Embryonic facial prominence (tissue), 1 donor: ENCODE measurements around the gene HLA-DOA.

Experiments used
- DNase-seq: peaks from one replicate; pipeline ENCODE4 v3.0.0-alpha.2; 2016; ENCODE audit errors: extremely low spot score

Gene HLA-DOA

DNA sequence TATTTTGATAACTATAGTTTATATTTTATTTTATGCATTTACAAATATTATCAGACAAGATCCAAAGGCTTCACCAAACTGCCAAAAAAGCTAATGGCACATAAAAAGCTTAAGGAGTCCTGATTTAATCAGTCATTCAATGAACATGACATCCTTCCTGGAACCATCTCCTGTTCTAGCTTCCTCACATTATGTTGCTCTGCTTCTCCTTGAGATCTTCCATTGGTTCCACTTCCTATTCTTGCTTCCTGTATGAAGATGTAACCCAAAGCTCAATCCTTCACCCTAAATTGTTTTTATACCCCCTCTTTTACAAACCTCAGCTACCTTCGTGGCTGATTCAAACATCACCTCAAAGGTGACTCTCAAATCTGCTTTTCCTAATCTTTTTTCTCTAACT lies 45.5 kb downstream of the HLA-DOA start:
- DNase-seq: no peak

DNA sequence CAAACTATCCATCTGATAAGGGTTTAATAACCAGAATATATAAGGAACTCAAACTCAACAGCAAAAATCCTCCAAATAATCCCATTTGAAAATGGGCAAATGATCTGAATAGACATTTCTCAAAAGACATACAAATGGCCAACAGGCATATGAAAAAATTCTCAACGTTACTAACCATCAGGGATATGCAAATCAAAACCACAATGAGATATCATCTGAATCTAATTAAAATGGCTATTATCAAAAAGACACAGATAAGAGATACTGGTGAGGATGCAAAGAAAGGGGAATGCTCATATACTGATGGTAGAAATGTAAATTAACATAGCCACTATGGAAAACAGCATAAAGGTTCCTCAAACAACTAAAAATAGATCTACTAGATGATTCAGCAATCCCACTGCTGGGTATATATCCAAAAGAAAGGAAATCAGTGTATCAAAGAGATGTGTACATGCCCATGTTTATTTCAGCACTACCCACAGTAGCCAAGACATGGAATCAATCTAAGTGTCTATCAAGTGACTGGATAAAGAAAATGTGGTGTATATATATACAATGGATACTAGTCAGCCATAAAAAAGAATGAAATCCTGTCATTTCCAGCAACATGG lies 47.1 kb downstream of the HLA-DOA start:
- no peak for DNase-seq

DNA sequence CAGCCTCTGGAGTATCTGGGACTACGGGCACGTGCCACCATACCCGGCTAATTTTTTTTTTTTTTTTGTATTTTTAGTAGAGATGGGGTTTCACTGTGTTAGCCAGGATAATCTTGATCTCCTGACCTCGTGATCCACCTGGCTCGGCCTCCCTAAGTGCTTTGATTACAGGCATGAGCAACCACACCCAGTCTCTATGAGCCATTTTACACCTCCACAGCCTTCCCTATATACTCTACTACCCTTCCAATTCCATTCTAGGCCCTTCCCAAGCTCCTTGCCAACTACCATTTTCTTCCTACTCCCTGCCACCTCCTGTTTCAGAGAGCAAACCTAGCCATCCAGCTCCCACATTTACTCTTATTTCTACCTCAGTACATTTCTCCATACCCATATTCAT lies 48.8 kb downstream of the HLA-DOA start:
- DNase-seq: no peak

DNA sequence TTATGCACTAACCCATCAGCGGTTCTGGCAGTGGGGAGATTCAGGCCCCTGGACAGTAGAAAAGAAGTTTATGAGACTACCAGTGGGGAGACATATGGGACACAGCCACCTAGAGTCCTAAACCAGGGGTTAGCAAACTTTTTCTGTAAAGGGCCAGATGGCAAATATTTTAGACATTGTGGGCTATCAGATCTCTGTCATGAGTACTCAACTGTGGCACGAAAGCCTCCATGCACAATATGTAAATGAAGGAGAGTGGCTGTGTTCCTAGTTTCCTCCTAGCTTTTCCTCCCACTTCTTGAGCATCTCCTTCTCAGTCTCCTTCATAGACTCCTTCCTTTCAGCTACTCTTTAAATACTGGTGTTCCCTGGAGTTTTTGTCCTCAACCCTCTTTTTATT lies 53.2 kb downstream of the HLA-DOA start:
- no peak for DNase-seq

DNA sequence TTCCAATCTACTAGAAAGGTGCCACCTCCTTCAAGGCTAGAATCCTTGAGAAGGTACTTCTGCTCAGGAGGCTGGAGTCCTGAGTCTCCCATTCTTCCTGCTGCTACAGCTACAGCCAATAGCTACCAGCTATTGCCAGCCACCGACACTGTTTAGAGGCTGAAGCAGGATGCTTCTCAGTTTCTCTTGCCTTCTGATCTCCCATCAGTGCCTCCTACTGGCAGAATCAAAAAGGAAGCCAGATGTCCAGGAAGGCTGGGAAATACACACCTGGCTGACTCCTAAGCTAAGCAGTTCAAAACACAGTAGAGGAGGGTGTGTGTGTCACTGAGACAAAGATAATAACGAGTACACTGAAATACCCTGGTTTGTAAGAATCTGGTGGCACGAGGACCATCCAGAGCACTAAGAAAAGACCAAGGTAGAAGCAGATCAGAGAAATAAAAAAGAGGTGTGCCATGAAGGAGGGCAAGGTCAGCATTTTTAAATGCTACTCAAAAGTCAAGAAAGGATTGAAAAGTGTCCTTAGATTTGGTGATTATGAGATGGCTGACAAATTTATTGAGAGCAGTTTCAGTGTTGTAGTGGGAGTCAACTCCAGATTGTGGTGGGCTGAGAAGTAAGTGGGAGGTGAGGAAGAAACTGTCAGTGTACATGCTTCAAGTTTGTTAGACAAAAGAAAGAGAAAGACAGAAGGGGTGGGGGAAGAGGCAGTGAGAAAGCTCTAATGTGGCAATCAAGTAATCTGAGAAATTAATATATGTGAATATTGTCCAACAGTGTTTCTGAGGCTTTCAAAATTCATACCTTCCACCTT lies 54.2 kb downstream of the HLA-DOA start:
- no peak for DNase-seq

DNA sequence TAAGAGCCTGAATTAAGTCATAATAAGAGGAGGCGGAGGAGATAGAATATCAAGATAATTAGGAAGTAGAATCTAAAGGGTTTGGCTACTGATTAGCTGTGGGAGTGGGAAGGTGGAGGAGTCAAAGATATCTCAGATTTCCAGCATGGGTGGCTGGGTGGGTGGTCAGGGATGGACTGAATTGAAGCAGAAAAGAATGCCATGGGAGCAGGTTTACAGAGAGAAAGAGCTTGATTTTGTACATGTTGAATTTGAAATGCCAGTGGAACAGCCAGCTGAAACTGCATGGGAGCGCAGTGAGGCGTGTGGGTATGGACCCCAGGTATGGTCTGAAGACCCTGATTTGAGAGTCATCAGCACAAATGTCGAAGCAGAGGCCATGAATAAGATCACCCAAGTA lies 55.1 kb downstream of the HLA-DOA start:
- no peak for DNase-seq
